H9 (cell line): Measurements from ENCODE around the gene MROH8. TPM values are rescaled to one million over a fixed set of nuclear protein-coding genes. Genes with fewer than 3 reads are reported as not detected.

Experiments
- DNase-seq: peaks from one replicate; pipeline ENCODE4 v3.0.0-alpha.2; 2017
- H2AFZ ChIP-seq: one replicate; pipeline ENCODE4 v1.6.1; 2013; ENCODE audit warnings: mild to moderate bottlenecking, low read length, control low read depth, moderate library complexity
- H2AK5ac ChIP-seq: 2 replicates; pipeline ENCODE4 v1.6.1; 2013; ENCODE audit warnings: low read length, control low read depth, mixed read lengths; ENCODE audit not compliant: insufficient read length
- H2BK120ac ChIP-seq: one replicate; pipeline ENCODE4 v1.6.1; 2013; ENCODE audit warnings: low read depth, mild to moderate bottlenecking, low read length, control low read depth, inconsistent platforms; ENCODE audit not compliant: poor library complexity, severe bottlenecking
- H2BK12ac ChIP-seq: 2 replicates; pipeline ENCODE4 v1.6.1; 2013; ENCODE audit warnings: low read length, control low read depth, mixed read lengths, low read depth; ENCODE audit not compliant: insufficient read length
- H2BK15ac ChIP-seq: 2 replicates; pipeline ENCODE4 v1.6.1; 2013; ENCODE audit warnings: low read depth, low read length, control low read depth
- H2BK20ac ChIP-seq: one replicate; pipeline ENCODE4 v1.6.1; 2013; ENCODE audit warnings: low read depth, mild to moderate bottlenecking, low read length, control low read depth, inconsistent platforms; ENCODE audit not compliant: poor library complexity, severe bottlenecking
- H2BK5ac ChIP-seq: 2 replicates; pipeline ENCODE4 v1.6.1; 2013; ENCODE audit warnings: low read length, control low read depth, mixed read lengths; ENCODE audit not compliant: insufficient read length
- H3K14ac ChIP-seq: 2 replicates; pipeline ENCODE4 v1.6.1; 2013; ENCODE audit warnings: low read length, control low read depth; ENCODE audit not compliant: insufficient read depth
- H3K18ac ChIP-seq: 2 replicates; pipeline ENCODE4 v1.6.1; 2013; ENCODE audit warnings: low read depth, mild to moderate bottlenecking, mixed read lengths, low read length, control low read depth; ENCODE audit not compliant: insufficient read length
- H3K23ac ChIP-seq: 2 replicates; pipeline ENCODE4 v1.6.1; 2013; ENCODE audit warnings: low read length, control low read depth, mixed read lengths, low read depth; ENCODE audit not compliant: insufficient read length
- H3K23me2 ChIP-seq: 2 replicates; pipeline ENCODE4 v1.6.1; 2013; ENCODE audit warnings: low read depth, mild to moderate bottlenecking, mixed read lengths, low read length, control low read depth; ENCODE audit not compliant: insufficient read length, poor library complexity, severe bottlenecking
- H3K27ac ChIP-seq: 2 replicates; pipeline ENCODE4 v1.5.1; 2013; ENCODE audit warnings: low read length, control low read depth, mixed read lengths, low read depth; ENCODE audit not compliant: insufficient read length
- H3K27me3 ChIP-seq: 2 replicates; pipeline ENCODE4 v1.6.1; 2013; ENCODE audit warnings: low read length, control low read depth, inconsistent platforms; ENCODE audit not compliant: insufficient read depth
- H3K4ac ChIP-seq: 2 replicates; pipeline ENCODE4 v1.6.1; 2013; ENCODE audit warnings: low read depth, mild to moderate bottlenecking, control low read depth, inconsistent platforms, low read length, moderate library complexity
- H3K4me1 ChIP-seq: 2 replicates; pipeline ENCODE4 v1.6.1; 2013; ENCODE audit warnings: low read length, control low read depth, inconsistent platforms; ENCODE audit not compliant: insufficient read depth
- H3K4me2 ChIP-seq: 2 replicates; pipeline ENCODE4 v1.6.1; 2013; ENCODE audit warnings: low read length, control low read depth, mixed read lengths; ENCODE audit not compliant: insufficient read length, insufficient read depth
- H3K56ac ChIP-seq: 2 replicates; pipeline ENCODE4 v1.6.1; 2013; ENCODE audit warnings: low read depth, mild to moderate bottlenecking, mixed read lengths, low read length, control low read depth; ENCODE audit not compliant: insufficient read length
- H3K79me1 ChIP-seq: 2 replicates; pipeline ENCODE4 v1.6.1; 2013; ENCODE audit warnings: low read depth, mild to moderate bottlenecking, moderate library complexity, low read length, control low read depth, inconsistent platforms; ENCODE audit not compliant: insufficient read depth, poor library complexity, severe bottlenecking
- H3K79me2 ChIP-seq: 2 replicates; pipeline ENCODE4 v1.6.1; 2013; ENCODE audit warnings: low read length, control low read depth, inconsistent platforms; ENCODE audit not compliant: insufficient read depth
- H3K9ac ChIP-seq: 2 replicates; pipeline ENCODE4 v1.6.1; 2013; ENCODE audit warnings: low read length, control low read depth, mixed read lengths; ENCODE audit not compliant: insufficient read length; ENCODE audit errors: extremely low read depth
- H3K9me3 ChIP-seq: one replicate; pipeline ENCODE4 v1.6.1; 2013; ENCODE audit warnings: low read depth, low read length, inconsistent platforms; ENCODE audit not compliant: control insufficient read depth
- H3T11ph ChIP-seq: one replicate; pipeline ENCODE4 v1.6.1; 2013; ENCODE audit warnings: mild to moderate bottlenecking, low read length, control low read depth, inconsistent platforms
- H4K20me1 ChIP-seq: one replicate; pipeline ENCODE4 v1.6.1; 2013; ENCODE audit not compliant: control insufficient read depth, insufficient read length, insufficient read depth
- H4K5ac ChIP-seq: 2 replicates; pipeline ENCODE4 v1.6.1; 2013; ENCODE audit warnings: low read depth, mild to moderate bottlenecking, mixed read lengths, low read length, control low read depth; ENCODE audit not compliant: insufficient read length
- H4K8ac ChIP-seq: replicated peaks from 2 replicates; pipeline ENCODE4 v1.6.1; 2013; ENCODE audit warnings: low read length, control low read depth, mixed read lengths, low read depth; ENCODE audit not compliant: insufficient read length
- H4K91ac ChIP-seq: 2 replicates; pipeline ENCODE4 v1.6.1; 2013; ENCODE audit warnings: low read depth, mild to moderate bottlenecking, moderate library complexity, mixed read lengths, low read length, control low read depth; ENCODE audit not compliant: insufficient read length
- H3K27ac Mint-ChIP-seq, 3 experiments: 2 replicates in 2 of 3; 3 replicates in 1 of 3; pipeline ENCODE4 v1.8.0; 2020 to 2021; ENCODE audit warnings: mixed read lengths in 3 of 3, mild to moderate bottlenecking in 1 of 3, moderate library complexity in 1 of 3
- H3K27me3 Mint-ChIP-seq: 2 replicates; pipeline ENCODE4 v1.8.0; 2021; ENCODE audit warnings: low read depth, mild to moderate bottlenecking, moderate library complexity, mixed read lengths
- H3K36me3 Mint-ChIP-seq, 3 experiments: 2 replicates in 2 of 3; 3 replicates in 1 of 3; pipeline ENCODE4 v1.8.0; 2020 to 2021; ENCODE audit warnings: low read depth in 3 of 3, mixed read lengths in 3 of 3; ENCODE audit not compliant: insufficient read depth in 1 of 3
- H3K4me1 Mint-ChIP-seq, 2 experiments: 2 replicates each; pipeline ENCODE4 v1.8.0; 2020; ENCODE audit warnings: mixed read lengths in 2 of 2
- H3K4me3 Mint-ChIP-seq, 2 experiments: 2 replicates in 1 of 2; 3 replicates in 1 of 2; pipeline ENCODE4 v1.8.0; 2020 to 2021; ENCODE audit warnings: mild to moderate bottlenecking in 2 of 2, mixed read lengths in 2 of 2, moderate library complexity in 1 of 2
- H3K9me3 Mint-ChIP-seq, 2 experiments: 2 replicates in 1 of 2; 3 replicates in 1 of 2; pipeline ENCODE4 v1.8.0; 2020; ENCODE audit warnings: mild to moderate bottlenecking in 2 of 2, mixed read lengths in 2 of 2, moderate library complexity in 1 of 2
- WGBS: extraction: QIAGEN DNeasy Blood & Tissue Kit; methylation state at CpG from one replicate; pipeline ENCODE4 v1.1.7; 2013; ENCODE audit warnings: missing lambda C conversion rate, low lambda C conversion rate, mixed read lengths; ENCODE audit not compliant: insufficient read length; ENCODE audit errors: extremely low coverage; 5-methylcytosine and 5-hydroxymethylcytosine counted together
- total RNA-seq: library from RNA; stranded (reverse); gene quantifications from 2 replicates; pipeline ENCODE4 v1.2.1, GENCODE V29; 2021
- TF ChIP-seq, protein P1 (sequence below): fragments of 200-600 bp; sonication (generic); conservative IDR thresholded peaks from 3 replicates; pipeline ENCODE4 v1.8.0; 2021; ENCODE audit warnings: antibody characterized with exemption, mild to moderate bottlenecking

MROH8 gene
- total RNA-seq, 1 experiment from 2014 or later, result 0.90 TPM

DNA sequence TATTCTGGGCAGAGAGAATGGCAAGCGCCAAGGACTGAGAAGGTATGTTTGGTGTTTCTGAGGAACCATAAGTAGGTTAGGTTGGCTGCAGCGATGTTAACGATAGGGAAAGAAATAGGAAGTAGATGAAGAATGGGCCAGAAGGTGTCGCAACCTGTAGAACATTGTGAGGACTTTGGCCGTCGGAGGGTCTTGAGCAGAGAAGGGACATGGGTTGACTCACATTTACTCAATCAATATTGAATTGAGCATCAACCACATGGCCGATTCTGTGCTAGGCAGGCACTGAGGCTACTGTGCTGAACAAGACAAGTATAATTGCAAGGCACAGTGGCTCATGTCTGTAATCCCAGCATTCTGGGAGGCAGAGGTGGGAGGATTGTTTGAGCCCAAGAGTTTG, 27.1 kb downstream of the MROH8 start:
- Histone ChIP-seq H3K18ac (no peak overlapping the region), H3K79me2 (no peaks in the 10 kb centered on the region), H3K4me2 (no peak overlapping the region), H3K56ac (no peak overlapping the region), H3K23ac (no peak overlapping the region), H2BK20ac (no peak overlapping the region), H3K4me1 (no peaks in the 10 kb centered on the region), H2BK12ac (no peak overlapping the region), H3K9me3 (peaks cover 4% of the 10 kb centered on the region), H2AK5ac (no peak overlapping the region), H3K4ac (no peak overlapping the region), H2AFZ (no peak overlapping the region), H2BK15ac (no peak overlapping the region), H2BK120ac (no peak overlapping the region), H2BK5ac (no peak overlapping the region), H3K79me1 (no peaks in the 10 kb centered on the region), H3K9ac (no peak overlapping the region), H3K14ac (no peak overlapping the region), H4K20me1 (no peaks in the 10 kb centered on the region), H3K23me2 (no peaks in the 10 kb centered on the region), H3T11ph (no peak overlapping the region), H3K27ac (no peak overlapping the region), H4K91ac (no peak overlapping the region), H3K27me3 (no peaks in the 10 kb centered on the region), H4K5ac (no peak overlapping the region), H4K8ac (no peak overlapping the region)
- Mint-ChIP-seq H3K9me3 (peaks cover 8 to 9% of the 10 kb centered on the region in 2 experiments; a peak in 4 of 5 replicates), H3K4me1 (no peaks in the 10 kb centered on the region), H3K27ac (no peak overlapping the region), H3K36me3 (peaks cover 3 to 9% (median 3%) of the 10 kb centered on the region in 3 experiments; a peak in 4 of 7 replicates), H3K27me3 (no peaks in the 10 kb centered on the region), H3K4me3 (no peak overlapping the region)
- no peak for DNase-seq
- WGBS, result 100% methylated on average over 2 of the region's 7 CpGs
- TF ChIP-seq, protein P1, sequence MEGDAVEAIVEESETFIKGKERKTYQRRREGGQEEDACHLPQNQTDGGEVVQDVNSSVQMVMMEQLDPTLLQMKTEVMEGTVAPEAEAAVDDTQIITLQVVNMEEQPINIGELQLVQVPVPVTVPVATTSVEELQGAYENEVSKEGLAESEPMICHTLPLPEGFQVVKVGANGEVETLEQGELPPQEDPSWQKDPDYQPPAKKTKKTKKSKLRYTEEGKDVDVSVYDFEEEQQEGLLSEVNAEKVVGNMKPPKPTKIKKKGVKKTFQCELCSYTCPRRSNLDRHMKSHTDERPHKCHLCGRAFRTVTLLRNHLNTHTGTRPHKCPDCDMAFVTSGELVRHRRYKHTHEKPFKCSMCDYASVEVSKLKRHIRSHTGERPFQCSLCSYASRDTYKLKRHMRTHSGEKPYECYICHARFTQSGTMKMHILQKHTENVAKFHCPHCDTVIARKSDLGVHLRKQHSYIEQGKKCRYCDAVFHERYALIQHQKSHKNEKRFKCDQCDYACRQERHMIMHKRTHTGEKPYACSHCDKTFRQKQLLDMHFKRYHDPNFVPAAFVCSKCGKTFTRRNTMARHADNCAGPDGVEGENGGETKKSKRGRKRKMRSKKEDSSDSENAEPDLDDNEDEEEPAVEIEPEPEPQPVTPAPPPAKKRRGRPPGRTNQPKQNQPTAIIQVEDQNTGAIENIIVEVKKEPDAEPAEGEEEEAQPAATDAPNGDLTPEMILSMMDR, result no peak
